HG03558 (cell line): Measurements from ENCODE around the gene LMNTD2.

Source experiments
- ATAC-seq: cut with Tn5 transposase; IDR thresholded peaks from one replicate; pipeline ENCODE4 v1.9.1; 2021; ENCODE audit warnings: moderate number of reproducible peaks; ENCODE audit not compliant: unreplicated experiment; ENCODE audit errors: extremely low read depth

LMNTD2 gene

GRCh38 chr11:569158-569885 is 8.8 kb upstream of the LMNTD2 start:
- ATAC-seq = no peak

DNA sequence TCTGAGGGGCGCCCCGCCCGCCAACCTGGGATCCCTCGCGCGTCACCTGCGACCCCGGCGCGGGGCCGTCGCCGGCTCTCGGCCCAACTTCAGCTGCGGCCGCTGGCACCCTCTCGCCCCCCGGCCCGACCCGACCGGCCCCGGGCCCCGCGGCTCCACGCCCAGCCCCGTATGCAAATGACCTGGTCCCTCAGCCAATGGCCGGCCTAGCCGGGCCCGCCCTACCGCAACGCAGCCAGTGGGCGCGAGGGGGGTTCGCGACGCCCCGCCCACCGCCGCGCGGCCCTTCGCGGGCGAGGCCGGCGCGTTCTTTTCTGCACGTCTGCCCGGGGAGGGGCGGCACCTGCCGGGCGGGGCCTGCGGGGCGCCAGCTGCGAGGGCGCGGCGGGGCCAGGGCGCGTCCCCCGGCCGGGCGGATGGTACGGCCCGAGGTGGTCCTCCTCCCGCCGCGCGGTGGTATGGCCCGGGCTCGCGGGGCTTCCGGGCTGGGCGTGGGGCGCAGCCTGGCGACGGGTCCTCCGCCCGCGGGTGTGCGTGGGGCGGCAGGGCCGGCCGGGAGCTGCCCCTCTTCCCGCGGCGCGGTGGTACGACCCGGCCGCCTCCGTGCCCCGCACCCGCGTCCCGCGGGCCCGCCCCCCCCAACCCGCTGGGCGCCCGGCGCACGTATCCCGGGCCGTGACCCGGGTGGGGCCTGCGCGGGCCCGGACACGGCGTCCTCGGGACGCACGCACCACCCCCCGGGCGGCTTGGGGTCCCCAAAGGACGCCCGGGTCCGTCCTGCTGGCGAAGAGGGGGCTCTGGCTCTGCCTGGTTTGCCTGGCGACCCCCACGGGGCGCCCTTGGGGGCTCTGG is 8.0 kb upstream of the LMNTD2 start:
- ATAC-seq = peak; percentile 70

DNA sequence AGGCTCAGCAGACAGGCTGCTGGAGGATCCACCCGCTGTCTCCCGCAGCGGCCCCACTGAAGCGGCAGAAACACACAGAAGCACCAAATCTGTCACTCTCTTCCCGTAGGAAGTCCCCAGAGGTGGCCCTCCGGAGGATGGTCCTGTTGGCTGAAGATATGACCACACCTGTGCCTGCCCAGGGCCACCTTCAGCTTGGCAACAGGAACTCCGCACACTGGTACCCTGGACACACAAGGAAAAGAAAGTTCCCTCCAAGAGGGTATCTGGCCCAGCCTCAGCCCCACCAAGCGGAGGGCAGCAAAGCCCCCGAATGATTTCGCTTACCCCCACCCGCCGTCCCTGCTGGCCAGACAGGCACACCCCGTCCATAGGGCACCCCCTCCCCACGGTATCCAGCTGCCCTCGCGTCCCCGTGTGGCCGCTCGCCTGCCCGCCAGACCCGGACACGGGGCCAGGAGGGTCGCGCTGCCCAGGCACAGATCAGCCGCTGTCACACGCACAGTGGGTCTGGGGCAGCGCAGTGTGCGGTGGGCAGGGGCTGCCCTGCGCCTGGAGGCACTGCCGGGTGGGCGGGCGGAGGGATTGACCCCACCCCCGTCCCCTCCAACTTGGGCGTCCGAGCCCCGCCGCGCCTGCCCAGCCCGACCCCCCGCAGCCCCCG is 7.2 kb upstream of the LMNTD2 start:
- ATAC-seq = peak; percentile 10

DNA sequence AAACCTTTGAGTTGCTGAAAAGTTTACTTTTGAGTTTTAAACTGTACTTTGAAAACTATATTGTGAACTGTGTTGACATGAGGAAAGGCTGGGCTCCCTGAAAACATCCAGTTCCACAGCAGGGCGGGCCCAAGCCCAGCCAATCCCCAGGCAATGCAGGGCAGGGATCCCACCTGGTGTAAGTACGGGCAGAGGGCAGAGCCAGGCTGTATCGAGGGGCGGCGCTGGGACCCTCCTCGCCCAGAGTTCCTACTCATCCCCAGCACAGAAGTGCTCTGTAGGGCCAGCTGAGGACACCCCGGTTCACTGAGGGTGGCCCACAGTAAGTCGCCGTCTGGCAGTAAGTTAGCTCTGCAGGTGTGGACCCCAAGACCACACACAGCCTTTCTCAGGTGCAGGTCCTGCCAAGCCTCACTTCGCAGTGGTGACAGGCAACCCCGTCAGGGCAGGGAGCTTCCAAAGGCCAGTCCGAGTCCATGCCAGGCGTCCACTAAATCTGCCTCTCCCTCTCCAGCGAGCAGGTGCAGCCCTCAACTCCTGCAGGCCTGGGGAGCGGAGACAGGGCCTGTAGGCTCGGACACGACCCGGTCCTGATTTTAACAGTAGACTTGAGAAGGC is 6.6 kb upstream of the LMNTD2 start:
- ATAC-seq = no peak

DNA sequence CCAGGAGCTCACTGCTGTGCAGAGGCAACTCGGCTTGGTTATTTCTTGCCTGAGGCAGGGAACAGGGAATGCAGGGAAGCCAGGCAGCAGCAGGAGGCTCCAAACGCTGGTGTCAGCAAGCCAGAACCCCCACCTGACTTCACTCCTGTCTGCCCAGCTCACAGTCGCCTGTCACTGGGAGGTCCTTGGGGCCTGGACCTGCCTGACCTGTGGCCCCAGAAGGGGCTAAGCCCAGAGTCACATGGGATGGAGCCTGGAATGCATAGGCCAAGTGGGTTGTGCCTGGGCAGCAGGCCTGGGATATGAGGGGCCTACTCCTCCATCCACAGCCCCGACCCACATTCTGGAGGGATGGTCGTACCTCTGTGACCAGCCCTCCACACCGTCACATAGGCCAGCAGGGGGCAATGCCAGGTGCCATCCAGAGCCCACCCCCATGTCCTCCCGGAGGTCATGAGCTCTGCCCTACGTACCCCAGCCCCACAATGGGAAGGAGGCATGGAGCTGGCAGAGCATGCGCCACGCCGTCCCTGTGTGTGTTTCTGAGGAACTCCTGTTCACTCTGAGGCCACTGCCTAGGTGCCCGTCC is 5.5 kb upstream of the LMNTD2 start:
- ATAC-seq = no peak

- ATAC-seq = no peak
These were observed 3.5 kb upstream of the LMNTD2 start for GRCh38 chr11:563812-564578.

DNA sequence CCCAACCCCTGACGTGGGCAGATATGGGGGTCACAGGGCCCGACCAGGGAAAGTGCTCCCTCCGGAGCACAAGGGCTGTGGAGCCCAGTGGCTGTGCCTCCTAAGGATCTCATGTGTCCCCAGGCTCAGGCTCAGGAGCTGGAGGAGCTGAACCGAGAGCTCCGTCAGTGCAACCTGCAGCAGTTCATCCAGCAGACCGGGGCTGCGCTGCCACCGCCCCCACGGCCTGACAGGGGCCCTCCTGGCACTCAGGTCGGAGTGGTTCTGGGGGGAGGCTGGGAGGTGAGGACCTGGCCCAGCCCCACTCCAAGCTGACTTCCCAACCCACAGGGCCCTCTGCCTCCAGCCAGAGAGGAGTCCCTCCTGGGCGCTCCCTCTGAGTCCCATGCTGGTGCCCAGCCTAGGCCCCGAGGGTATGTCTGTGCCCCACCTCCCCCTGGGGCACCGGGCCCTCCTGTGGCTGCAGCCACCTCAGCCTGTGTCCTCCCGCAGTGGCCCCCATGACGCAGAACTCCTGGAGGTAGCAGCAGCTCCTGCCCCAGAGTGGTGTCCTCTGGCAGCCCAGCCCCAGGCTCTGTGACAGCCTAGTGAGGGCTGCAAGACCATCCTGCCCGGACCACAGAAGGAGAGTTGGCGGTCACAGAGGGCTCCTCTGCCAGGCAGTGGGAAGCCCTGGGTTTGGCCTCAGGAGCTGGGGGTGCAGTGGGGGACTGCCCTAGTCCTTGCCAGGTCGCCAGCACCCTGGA is 2.7 kb upstream of the LMNTD2 start:
- no peak for ATAC-seq

- ATAC-seq = no peak
These were observed 1.6 kb upstream of the LMNTD2 start for GRCh38 chr11:562046-562645.

- peak; percentile 17 for ATAC-seq
These were observed 838 bp upstream of the LMNTD2 start for GRCh38 chr11:561148-562003.

DNA sequence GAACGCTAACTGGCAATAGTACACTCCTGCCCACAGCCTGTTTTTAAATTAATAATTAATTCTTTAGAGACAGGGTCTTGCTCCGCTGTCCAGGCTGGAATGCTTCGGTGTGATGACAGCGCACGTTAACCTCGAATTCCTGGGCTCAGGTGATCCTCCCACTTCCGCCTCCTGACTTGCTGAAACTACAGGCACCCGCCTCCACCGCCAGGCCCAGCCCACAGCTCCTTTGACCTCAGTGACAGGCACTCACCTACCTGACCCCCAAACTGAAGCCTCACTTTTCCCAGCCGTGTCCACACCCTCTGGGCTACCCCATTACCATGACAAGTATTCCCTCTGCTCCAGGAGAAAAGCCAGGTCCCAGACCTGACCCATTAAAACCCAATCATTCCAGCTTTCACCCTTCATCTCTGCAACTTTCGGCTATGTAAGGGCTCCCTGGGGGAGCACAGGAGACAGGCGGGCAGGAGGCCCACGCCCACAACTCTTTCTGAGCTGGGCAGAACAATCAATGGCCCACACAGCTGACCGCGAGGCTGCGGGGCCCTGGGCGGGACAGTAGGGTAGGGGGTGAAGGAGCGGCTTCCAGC is 730 bp downstream of the LMNTD2 start:
- ATAC-seq = no peak

DNA sequence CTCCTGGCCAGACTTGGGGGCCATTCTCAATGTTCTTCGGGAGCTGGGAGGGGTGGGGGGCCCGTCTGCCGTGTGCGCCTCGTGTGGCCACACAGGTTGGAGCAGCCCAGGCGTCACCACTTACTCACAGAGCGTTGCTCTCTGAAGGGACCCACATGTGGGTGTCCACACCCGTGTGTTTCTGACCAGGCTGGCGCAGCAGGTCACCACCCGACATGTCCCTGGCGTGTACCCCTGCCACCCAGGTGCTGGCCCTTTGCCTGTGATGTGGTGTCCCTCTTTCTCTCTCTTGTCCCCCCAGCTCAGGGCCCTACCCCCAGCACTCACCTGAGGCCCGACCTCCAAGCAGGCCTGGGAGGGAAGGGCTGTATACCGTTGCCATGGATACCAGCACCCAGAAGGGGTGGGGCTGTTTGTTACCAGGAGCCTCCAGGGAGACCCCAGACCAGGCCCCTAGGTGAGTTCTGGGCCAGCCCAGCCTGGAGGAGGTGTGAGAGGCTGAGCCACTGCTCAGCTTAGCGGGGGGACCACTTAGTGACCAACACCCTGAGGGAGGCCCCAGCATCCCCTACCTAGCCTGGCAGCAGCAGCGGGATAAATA is 1.4 kb downstream of the LMNTD2 start:
- no peak for ATAC-seq

DNA sequence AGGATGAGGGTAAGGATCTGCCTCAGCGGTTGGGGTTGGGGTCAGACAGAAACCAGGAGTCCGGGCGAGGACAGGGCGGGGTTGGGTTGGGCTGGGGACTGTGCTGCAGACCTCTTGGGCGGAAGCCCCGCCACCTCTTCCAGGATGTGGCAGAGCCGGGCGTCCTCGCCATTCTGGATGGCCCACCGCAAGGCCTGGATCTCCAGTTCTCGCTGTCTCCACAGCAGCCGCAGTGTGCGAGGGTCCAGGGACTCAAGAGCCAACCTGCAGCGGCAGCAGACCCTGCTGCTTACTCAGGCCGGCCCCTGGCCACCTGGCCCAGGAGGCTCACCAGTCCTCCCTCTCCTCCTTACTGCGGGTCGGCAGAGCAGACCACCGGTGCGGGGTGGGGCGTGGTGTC is 2.0 kb downstream of the LMNTD2 start:
- no peak for ATAC-seq

DNA sequence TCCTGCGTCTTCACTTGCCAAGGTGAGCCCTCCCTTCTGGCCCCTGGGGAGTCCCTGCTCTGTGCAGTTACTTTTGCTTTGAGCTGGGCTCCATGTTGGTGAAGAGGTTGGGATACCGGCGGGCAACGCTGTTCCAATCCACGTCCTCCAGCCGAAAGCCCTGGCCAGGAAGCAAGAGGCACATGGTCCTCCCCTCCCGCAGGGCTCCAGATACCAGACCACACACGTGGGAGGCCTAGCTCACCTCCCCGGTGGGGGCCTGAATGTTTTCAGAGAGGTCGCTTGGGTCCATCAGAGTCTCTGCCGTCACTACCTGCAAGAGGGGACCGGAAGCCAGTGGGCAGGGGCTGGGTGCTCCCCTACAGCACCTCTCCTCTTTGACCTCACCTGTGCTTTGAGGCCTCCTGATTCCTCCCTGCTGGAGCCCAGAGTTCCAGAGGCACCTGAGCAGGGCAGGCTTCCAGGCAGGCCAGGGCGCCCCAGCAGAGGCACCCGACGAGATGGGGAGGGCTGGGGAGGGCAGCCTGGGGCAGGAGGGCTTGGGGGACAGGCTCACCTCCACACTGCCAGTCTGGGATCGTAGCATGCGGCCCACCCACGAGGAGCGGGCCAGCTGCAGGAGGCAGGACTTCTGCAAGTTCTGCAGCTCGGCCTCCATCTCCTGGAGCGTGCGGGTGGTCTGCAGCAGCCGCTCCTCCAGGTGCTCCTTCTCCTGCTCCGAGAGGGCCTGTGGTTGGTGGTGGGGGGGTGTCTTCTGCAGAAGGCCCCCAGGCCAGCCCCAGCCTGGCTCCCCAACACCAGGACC is 3.0 kb downstream of the LMNTD2 start:
- ATAC-seq = no peak

GRCh38 chr11:556662-557256 is 3.8 kb downstream of the LMNTD2 start:
- no peak for ATAC-seq

- no peak for ATAC-seq
These were observed 4.5 kb downstream of the LMNTD2 start for GRCh38 chr11:555780-556661.
